ENCODE measurements around the gene PROCA1.
"Not testable (repeated sequence)": the region's sequence is repeated elsewhere in the genome, so short reads cannot be mapped to it uniquely, and the experiment has no call there.

The PROCA1 gene

GRCh38 chr17:28743243-28744103 is 31.8 kb upstream of the PROCA1 start, which contains the start of gene TRAF4:
Gene TRAF4 (plus strand): TSS chr17:28744011. CDS start chr17:28744113, 102 bp downstream.
- DNase-seq = no peak

- DNase-seq = no peak
Measured at GRCh38 chr17:28741358-28742349, 30.0 kb upstream of the PROCA1 start.

GRCh38 chr17:28740406-28741357 is 29.0 kb upstream of the PROCA1 start:
- no peak for DNase-seq

- DNase-seq = no peak
Measured at GRCh38 chr17:28738680-28739384, 27.1 kb upstream of the PROCA1 start.

GRCh38 chr17:28737770-28738679 is 26.3 kb upstream of the PROCA1 start:
- DNase-seq = no peak

GRCh38 chr17:28737316-28737715 is 25.6 kb upstream of the PROCA1 start:
- DNase-seq = no peak

GRCh38 chr17:28735913-28736769 is 24.5 kb upstream of the PROCA1 start:
- not testable (repeated sequence) for DNase-seq

- no peak for DNase-seq
Measured at GRCh38 chr17:28735242-28735722, 23.6 kb upstream of the PROCA1 start.

- DNase-seq = no peak
Measured at GRCh38 chr17:28734712-28735241, 23.1 kb upstream of the PROCA1 start.

- no peak for DNase-seq
Measured at GRCh38 chr17:28733346-28733745, 21.7 kb upstream of the PROCA1 start.

GRCh38 chr17:28729950-28730330 is 18.3 kb upstream of the PROCA1 start:
- no peak for DNase-seq

- DNase-seq = no peak
Measured at GRCh38 chr17:28728364-28729200, 16.9 kb upstream of the PROCA1 start, which contains the start of gene NEK8. Gene NEK8 (plus strand): TSS chr17:28728788. CDS start chr17:28728814, 26 bp downstream.

GRCh38 chr17:28726627-28727491 is 15.2 kb upstream of the PROCA1 start:
- no peak for DNase-seq

GRCh38 chr17:28726226-28726626 is 14.5 kb upstream of the PROCA1 start, which contains the start of gene TLCD1:
Gene TLCD1 (minus strand): TSS chr17:28726233. CDS start chr17:28726097, 136 bp downstream.
- no peak for DNase-seq

GRCh38 chr17:28725660-28726225 is 14.1 kb upstream of the PROCA1 start:
- DNase-seq = no peak

- no peak for DNase-seq
Measured at GRCh38 chr17:28725166-28725659, 13.5 kb upstream of the PROCA1 start.

Measured in NCI-H2081 treated with DMSO at 0.1 percent for 48 hours (cell line).